Fibroblast of villous mesenchyme (primary cell): ENCODE measurements around the gene ADGRB2. TPM values are rescaled to one million over a fixed set of nuclear protein-coding genes. Genes with fewer than 3 reads are reported as not detected.

Experiments used
- DNase-seq: peaks from one replicate; pipeline ENCODE4 v3.0.0-alpha.2; 2010; ENCODE audit warnings: low read depth
- H3K4me3 ChIP-seq: 2 replicates; pipeline ENCODE4 v1.5.1; 2011; ENCODE audit warnings: low read depth, mild to moderate bottlenecking, low read length
- total RNA-seq: library from RNA; depleted of rRNA; stranded (reverse); fragments of >200 nt; gene quantifications from 2 replicates; pipeline ENCODE4 v1.2.3, GENCODE V29; 2012
- TF ChIP-seq, protein P1 (sequence below): IDR thresholded peaks from 2 replicates; pipeline ENCODE4 v1.5.1; 2012; ENCODE audit warnings: low read depth, mild to moderate bottlenecking, low read length; ENCODE audit not compliant: insufficient read depth

ADGRB2 gene, protein sequence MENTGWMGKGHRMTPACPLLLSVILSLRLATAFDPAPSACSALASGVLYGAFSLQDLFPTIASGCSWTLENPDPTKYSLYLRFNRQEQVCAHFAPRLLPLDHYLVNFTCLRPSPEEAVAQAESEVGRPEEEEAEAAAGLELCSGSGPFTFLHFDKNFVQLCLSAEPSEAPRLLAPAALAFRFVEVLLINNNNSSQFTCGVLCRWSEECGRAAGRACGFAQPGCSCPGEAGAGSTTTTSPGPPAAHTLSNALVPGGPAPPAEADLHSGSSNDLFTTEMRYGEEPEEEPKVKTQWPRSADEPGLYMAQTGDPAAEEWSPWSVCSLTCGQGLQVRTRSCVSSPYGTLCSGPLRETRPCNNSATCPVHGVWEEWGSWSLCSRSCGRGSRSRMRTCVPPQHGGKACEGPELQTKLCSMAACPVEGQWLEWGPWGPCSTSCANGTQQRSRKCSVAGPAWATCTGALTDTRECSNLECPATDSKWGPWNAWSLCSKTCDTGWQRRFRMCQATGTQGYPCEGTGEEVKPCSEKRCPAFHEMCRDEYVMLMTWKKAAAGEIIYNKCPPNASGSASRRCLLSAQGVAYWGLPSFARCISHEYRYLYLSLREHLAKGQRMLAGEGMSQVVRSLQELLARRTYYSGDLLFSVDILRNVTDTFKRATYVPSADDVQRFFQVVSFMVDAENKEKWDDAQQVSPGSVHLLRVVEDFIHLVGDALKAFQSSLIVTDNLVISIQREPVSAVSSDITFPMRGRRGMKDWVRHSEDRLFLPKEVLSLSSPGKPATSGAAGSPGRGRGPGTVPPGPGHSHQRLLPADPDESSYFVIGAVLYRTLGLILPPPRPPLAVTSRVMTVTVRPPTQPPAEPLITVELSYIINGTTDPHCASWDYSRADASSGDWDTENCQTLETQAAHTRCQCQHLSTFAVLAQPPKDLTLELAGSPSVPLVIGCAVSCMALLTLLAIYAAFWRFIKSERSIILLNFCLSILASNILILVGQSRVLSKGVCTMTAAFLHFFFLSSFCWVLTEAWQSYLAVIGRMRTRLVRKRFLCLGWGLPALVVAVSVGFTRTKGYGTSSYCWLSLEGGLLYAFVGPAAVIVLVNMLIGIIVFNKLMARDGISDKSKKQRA (N-terminal part only)
- 11.3 and 14.2 TPM in 2 replicates for total RNA-seq

DNA sequence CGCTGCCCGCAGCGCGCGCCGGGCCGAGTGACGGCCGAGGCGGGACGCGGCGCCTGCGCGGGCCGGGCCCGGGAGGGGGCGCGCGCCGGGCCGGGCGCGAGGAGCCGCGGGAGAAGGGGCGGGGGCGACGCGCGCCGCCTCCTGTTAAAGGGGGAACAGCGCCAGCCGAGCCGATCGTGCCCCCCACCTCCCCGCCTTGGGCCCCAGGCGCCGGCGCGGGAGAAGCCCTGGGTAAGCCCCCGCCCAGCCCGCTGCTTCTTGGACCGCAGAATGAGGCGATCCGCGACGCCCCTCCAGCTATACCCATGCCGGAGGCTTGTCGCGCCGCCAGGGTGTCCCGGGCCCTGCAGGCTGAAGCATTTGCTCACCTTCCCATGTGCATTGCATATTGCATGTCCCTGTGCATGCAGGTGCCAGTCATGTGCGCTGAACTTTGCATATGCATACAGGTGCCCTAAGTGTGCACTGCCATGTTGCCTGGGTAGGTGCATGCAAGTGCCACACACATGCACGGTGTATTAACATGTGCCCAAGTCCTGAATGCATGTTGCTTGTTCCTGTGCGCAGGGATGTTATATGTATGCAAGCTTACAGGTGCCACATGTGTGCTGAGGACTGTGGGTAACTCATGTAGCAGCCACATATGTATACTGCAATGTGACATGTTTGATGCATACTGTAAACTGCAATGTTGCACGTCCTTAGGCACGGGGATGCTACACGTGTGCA, at the start of gene ADGRB2:
TSS of gene ADGRB2 (minus strand) at position 29 of the 729 bp plus-strand sequence. CDS start 7,119 bp downstream, outside the sequence.
- no peak for DNase-seq
- TF ChIP-seq, protein P1, sequence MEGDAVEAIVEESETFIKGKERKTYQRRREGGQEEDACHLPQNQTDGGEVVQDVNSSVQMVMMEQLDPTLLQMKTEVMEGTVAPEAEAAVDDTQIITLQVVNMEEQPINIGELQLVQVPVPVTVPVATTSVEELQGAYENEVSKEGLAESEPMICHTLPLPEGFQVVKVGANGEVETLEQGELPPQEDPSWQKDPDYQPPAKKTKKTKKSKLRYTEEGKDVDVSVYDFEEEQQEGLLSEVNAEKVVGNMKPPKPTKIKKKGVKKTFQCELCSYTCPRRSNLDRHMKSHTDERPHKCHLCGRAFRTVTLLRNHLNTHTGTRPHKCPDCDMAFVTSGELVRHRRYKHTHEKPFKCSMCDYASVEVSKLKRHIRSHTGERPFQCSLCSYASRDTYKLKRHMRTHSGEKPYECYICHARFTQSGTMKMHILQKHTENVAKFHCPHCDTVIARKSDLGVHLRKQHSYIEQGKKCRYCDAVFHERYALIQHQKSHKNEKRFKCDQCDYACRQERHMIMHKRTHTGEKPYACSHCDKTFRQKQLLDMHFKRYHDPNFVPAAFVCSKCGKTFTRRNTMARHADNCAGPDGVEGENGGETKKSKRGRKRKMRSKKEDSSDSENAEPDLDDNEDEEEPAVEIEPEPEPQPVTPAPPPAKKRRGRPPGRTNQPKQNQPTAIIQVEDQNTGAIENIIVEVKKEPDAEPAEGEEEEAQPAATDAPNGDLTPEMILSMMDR: no peak

DNA sequence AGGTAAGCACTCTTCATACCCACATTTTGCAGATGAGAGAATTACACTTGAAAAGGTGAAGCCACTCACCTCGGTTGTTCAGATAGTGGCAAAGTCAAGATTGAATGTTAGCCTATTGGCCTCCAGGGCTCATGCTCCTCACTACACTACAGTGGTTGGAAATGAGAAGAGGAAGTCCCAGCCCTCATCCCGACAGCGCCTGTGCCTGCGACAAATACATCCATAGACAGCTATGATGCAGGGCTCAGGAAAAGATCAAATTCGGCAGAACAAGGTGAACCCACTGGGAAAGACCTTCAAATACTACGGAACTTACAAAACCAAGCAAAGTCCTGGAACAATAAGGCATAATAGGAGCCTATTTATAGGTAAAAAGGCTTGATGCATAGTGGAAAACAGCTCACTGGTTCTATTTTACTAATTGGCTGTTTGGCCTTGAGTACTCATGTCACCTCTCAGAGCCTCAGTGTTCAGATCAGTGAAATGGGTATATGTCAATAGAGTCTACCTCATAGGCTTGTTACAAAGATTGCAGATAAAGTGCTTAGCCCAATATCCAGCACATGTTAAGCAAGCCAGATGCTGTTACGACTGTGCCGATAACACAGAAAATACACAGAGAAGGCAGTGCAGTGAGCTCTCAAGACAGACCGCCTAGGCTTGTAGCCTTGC, 48.2 kb upstream of the ADGRB2 start:
- no peak overlapping the region for H3K4me3 ChIP-seq
- no peak for DNase-seq
- TF ChIP-seq, protein P1: no peak

More for the DNA sequence above, at the start of gene ADGRB2:
- H3K4me3 ChIP-seq: peak within 1 kb of the TSS; percentile 68

DNA sequence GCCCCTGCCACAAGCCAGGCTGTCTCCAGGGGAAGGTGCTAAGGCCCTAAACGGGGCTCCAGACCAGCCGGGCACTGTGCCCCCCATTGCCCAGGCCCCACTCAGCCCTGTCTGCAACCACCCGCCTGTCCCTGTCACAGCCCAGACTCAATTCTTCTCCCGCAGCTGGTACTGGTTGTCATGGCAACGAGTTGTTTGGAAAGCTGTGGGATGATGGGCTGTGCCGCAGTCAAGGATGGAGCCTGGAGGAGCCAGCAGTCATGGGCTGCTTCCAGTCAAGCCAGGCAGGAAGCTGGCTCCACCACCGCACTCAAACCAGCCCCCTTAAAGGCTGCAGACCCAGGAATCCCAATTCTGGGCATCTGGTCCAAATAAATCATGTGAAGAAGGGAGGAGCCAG, 47.5 kb upstream of the ADGRB2 start:
- TF ChIP-seq, protein P1: no peak
- DNase-seq: peak; percentile 41
- H3K4me3 ChIP-seq: no peak overlapping the region

DNA sequence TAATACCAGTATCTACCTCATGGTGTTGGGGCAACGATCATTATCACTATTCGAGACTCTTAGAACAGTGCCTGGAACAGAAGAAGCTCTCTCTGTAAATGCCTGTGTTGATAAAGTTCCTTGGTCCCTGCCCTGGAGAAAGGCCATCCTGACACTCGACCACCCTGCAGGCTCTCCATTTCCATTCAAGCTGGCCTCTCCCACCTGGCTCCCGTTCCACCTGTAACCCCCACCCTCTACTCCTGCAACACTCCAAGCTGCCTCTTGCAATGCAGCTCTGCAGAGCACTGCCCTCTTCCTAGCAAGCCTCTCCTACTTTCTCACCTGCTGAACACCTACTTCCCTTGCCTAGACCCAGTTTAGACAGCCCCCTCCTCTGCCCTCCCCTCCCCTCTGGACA, 45.6 kb upstream of the ADGRB2 start:
- H3K4me3 ChIP-seq: no peak overlapping the region
- TF ChIP-seq, protein P1: no peak
- no peak for DNase-seq

DNA sequence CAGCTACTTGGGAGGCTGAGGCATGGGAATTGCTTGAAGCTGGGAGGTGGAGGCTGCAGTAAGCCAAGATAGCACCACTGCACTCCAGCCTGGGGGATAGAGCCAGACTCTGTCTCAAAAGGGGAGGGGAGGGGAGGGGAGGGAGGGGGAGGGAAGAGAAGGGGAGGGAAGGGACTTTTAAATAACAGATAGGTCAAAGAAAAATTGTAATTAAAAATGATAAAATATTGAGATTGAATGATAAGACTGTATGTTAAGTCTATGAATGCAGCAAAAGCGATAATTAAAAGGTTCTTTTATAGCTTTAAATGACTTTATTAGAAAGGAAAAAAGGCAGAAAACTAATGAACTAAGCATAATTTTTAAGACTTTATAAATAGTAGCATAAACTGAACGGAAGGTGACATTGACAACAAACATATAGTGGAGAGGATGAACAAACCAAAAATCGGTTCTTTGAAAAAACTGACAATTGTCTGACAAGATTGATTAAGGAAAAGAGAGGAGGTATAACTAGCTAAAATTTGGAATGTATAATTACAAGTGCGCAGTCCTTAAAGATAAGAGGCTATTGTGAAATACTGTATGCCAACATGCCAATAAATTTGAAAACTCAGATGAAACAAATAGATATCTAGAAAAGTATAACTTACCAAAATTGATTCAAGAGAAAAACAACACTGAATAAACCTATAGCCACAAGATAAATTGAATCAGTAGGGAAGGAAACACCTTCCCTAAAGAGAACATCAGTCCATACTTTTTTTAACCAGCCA, 43.3 kb upstream of the ADGRB2 start:
- TF ChIP-seq, protein P1: no peak
- H3K4me3 ChIP-seq: no peak overlapping the region
- no peak for DNase-seq
